ELF-1 (cell line): ENCODE measurements around the gene CHRNA3.
A peak's percentile ranks its signal among the peaks of the same experiment; 100 is the strongest.
"Not testable (repeated sequence)": the region's sequence is repeated elsewhere in the genome, so short reads cannot be mapped to it uniquely, and the experiment has no call there.

Source experiments
- DNase-seq: peaks from one replicate; pipeline ENCODE4 v3.0.0-alpha.2; 2016; ENCODE audit warnings: low read depth, low spot score

CHRNA3 gene

DNA sequence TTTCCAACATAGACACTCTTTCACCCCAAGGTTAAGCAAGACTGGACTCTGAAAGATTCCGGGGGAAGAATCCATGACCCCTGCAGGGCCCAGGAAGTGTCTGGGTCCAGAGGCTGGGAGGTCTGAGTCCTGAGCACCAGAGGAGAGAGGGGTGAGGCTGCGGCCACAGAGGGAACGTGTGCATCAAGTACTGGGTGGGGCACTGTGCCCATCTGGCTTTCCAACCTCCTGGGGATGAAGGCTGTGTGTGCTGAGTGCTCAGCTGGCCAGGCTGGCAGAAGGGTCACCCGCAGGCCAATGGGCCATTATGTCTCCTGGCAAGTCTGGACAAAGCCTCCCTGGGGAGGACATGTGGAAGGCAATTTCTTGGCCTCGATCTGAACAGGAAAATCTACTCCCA, 3.3 kb downstream of the CHRNA3 start:
- no peak for DNase-seq

- DNase-seq: no peak
These were observed 3.7 kb downstream of the CHRNA3 start for GRCh38 chr15:78617076-78617475.

- no peak for DNase-seq
These were observed 4.3 kb downstream of the CHRNA3 start for GRCh38 chr15:78616506-78616905.

- DNase-seq: no peak
These were observed 5.6 kb downstream of the CHRNA3 start for GRCh38 chr15:78615151-78615589.

GRCh38 chr15:78614021-78614420, 6.8 kb downstream of the CHRNA3 start:
- no peak for DNase-seq

DNA sequence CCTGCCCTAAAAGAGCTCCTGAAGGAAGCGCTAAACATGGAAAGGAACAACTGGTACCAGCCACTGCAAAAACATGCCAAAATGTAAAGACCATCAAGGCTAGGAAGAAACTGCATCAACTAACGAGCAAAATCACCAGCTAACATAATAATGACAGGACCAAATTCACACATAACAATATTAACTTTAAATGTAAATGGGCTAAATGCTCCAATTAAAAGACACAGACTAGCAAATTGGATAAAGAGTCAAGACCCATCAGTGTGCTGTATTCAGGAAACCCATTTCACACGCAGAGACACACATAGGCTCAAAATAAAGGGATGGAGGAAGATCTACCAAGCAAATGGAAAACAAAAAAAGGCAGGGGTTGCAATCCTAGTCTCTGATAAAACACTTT, 11.2 kb downstream of the CHRNA3 start:
- DNase-seq: not testable (repeated sequence)

DNA sequence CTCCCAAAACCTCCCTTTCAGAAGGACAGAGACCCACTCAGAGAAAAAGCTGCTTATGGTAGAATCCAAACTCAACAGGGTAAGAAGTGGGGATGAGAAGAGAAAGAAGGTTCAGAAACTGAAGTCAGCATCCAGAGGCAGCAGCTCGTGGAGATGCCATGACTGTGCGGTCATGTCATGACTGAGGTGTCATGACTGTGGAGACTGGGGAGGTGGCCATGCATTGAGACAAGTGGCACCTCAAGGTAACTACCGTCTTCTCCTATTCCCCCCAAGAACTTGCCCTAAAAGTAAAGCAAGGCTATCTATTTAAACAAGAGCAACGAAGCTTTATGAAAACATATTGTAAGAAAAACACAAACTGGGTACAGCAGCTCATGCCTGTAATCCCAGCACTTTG, 15.1 kb downstream of the CHRNA3 start:
- DNase-seq: no peak

DNA sequence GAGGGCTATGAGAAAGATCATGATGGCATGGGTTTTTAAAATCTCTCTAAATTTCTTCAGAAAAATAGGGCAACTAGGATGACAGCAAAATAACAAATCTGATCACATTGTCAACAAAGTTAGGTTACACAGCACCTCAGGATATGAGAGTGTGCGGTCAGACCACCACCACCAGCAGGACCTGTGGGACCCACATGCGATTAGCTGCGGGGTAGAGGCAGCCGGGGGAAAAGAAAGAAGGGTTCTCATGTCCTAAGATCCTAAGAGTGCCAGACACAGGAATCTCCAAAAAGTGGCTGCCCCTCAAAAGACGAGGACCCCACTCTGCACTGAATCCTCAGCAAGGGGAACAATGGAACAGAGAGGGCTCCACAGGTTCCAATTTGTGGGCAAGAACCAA, 15.6 kb downstream of the CHRNA3 start:
- no peak for DNase-seq

DNA sequence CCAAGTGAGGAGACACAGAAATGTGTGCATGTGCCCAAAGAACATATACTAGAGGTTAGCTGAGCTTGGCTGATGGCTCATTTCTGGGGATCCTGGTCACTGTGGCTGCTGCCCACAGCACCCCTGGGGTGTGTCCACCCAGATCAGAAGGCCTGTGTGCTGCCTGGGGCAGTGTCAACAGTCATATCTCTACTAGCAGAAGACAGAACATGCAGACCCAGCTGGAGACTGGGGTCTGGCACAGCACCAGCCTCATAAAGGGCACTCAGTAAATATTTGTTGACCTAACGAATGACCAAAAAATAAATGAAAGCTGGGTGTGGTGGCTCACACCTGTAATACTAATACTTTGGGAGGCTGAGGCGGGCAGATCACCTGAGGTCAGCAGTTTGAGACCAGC, 16.4 kb downstream of the CHRNA3 start:
- DNase-seq: no peak

GRCh38 chr15:78603467-78603866, 17.3 kb downstream of the CHRNA3 start:
- DNase-seq: no peak

DNA sequence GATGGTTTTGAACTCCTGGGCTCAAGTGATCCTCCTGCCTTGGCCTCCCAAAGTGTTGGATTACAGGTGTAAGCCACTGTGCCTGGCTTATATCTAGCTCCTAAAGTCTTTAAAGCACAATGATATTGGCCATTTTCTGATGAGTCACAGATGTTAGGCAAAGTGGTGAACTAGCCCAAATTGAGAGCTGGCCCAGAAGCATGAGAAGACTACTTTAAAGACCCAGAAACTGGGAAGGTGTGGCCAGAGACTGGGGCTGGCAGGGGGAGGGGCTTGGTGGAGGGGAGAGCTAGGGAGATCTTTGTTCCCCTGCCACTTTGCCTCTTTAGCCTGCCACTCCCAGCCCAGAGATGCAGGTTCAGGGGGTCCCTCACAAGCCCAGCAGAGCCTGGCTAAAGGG, 21.6 kb downstream of the CHRNA3 start:
- no peak for DNase-seq

DNA sequence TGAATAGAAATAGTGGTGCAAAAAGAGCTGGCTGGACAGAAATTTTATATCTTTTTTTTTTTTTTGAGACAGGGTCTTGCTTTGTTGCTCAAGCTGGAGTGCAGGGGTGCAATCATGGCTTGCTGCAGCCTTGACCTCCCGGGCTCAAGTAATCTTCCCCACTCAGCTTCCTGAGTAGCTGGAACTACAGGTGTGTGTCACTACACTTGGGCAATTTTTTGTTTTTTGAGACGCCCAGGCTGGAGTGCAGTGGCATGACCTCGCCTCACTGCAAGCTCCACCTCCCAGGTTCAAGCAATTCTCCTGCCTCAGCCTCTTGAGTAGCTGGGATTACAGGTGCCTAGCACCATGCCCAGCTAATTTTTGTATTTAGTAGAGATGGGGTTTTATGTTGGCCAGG, 22.4 kb downstream of the CHRNA3 start:
- no peak for DNase-seq

- DNase-seq: no peak
These were observed 23.2 kb downstream of the CHRNA3 start for GRCh38 chr15:78597583-78597982.

- DNase-seq: no peak
These were observed 45.9 kb downstream of the CHRNA3 start for GRCh38 chr15:78574944-78575343.

GRCh38 chr15:78573416-78573815, 47.4 kb downstream of the CHRNA3 start:
- no peak for DNase-seq

DNA sequence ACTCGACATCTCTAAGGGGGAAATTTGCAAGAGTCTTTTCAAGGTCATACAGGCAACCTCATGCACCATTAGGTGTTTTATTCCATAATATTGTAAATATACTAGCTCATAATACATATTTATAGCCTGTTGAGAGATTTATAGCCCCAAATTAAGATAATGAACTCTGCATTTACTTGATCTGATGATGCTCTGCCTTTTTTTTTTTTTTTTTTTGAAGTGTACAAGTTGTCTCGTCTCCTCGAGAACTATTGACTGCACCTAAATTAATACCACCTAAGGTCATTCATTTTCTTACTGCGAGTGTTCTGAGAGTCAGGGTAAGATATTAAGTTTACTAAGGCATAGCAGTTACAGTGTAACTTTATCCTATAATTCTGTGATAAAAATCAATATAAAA, 49.4 kb downstream of the CHRNA3 start:
- no peak for DNase-seq

DNA sequence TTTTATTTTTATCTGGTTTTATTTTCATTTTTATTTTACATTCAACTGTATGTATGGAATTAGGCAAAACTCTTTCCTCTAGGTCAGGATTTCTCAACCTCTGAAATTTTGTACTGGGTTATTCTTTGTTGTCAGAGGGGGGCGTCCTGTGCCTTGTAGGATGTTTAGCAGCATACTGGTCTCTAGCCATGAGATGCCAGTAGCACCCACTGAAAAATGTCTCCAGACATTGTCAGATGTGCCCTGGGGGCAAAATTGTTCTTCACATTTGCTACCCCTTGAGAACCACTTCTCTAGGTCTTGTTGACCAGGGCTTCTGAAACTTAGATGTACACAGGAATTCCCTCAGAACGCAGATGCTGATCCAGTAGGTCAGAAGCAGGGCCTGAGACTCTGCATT, 50.1 kb downstream of the CHRNA3 start:
- DNase-seq: no peak

- no peak for DNase-seq
These were observed 53.3 kb downstream of the CHRNA3 start for GRCh38 chr15:78567531-78567930.

DNA sequence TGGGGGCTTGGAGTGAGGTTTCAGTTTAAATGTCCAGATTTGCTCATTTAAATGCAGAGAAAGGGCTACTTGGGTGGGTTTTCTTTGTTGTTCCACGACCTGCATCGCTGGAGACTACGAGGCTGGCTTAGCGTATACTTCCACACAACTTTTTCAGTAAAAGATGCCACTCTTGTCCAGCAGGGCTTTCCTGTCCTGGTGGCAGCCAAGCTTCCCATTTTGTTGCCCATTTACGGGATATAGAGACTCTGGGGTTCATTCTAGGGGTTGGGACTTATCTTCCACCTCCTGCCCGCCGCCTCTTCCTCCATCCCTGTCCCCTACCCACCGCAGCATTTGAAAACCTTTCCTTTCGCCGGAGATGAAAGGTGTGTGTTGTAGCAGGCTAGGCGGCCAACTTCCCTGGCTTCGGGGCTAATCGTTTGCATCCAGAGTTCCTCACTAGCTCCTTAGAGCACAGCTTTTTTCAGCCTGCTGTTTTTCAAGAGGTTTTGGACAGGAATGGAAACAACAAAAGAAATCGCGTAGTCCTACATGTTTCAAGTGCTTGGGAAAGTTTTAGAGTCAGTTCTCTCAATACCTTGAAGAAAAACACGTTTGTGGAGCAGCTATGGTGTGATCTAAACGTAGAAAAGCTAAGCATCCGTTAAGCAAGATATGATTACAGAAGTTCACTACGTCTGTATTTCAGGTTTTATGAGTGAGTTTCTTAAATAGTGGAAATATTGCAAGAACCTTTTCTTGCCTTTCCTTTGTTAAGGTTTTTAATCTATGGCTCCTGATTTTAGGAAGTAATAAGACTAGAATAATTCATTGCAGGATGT, 54.6 kb downstream of the CHRNA3 start:
- DNase-seq: peak; percentile 69

DNA sequence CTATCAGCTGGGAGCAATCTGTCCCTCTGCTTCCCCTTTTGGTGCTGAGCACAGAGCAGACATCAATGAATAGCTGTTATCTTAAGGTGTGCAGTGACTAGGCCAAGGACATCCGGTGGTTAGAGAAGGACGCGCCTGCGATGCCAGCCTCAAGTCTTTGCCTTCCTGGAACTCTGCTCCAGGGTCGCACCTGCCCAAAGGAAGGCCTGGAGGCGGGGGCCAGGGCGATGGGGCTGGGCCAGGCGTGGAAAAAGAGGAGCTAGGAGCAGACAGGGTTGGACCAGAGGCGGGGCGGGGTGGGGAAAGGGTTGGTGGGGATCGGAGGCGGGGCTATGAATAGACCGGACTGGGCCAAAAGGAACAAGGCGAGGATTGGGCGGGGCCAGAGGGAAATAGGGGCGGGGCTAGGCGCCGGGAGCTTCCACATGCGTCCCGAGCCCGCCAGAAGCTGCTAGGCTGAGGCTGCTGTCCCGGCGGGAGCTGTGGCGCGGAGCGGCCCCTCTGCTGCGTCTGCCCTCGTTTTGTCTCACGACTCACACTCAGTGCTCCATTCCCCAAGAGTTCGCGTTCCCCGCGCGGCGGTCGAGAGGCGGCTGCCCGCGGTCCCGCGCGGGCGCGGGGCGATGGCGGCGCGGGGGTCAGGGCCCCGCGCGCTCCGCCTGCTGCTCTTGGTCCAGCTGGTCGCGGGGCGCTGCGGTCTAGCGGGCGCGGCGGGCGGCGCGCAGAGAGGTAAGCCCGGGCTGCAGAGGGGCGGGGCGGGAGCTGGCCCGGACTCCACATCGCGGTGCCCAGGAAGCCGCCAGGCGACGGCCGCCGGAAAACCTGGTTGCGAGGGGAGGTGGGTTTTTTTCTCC, 55.5 kb downstream of the CHRNA3 start, which contains the start of gene CHRNA5:
TSS of gene CHRNA5 (plus strand) at position 424 of the 854 bp plus-strand sequence. CDS start at position 624, 200 bp downstream.
- DNase-seq: peak; percentile 95

DNA sequence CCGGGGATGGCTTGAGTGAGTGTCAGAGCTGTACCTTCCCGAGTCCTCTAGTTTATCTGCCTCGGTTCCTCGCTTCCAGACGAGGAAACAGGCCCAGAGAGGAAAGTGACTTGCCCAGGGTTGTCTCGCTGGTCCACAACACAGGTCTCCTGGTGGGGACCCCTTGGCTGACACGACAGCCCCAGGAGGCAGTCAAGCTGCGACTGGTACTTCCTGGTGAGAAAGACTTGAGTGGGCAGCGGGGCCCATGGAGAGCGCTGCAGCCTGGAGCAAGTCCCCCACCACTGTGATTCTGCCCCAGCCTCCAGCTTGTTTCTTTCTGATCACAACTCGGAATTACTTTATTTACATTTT, 56.1 kb downstream of the CHRNA3 start:
- DNase-seq: no peak

DNA sequence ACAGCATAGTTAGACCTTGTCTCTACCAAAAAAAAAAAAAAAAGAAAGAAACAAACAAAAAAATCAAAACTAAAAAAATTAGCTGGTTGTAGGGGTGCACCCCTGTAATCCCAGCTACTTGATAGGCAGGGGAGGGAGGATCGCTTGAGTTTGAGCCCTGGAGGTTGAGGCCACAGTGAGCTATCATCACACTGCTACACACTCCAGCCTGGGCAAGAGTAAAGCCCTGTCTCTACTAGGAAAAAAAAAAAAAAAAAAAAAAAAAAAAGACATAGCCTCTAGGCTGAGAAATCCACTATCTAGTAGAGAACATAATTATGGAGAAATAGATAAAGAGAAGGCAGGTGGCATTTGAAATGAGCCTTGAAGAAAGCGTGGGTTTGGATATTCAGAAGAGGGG, 57.7 kb downstream of the CHRNA3 start:
- no peak for DNase-seq

- DNase-seq: no peak
These were observed 59.3 kb downstream of the CHRNA3 start for GRCh38 chr15:78561490-78561889.
